Heart left ventricle (tissue), 13 donors: ENCODE measurements around the gene BTG1.

ENCODE experiments used
- CTCF ChIP-seq, 12 donors: fragments of 200-600 bp; sonication (generic) in 4 of 12; IDR thresholded peaks; one replicate each; pipeline versions ENCODE4 v1.5.0 to v1.8.0; 2018 to 2022; ENCODE audit warnings: antibody characterized with exemption in 12 of 12, mild to moderate bottlenecking in 5 of 12
- POLR2A ChIP-seq, 2 donors: fragments of 450-650 bp; IDR thresholded peaks; one replicate each; pipeline ENCODE4 v1.6.1; 2017; ENCODE audit warnings: antibody characterized with exemption in 2 of 2, mild to moderate bottlenecking in 2 of 2, moderate library complexity in 2 of 2
- donor health status: ischemic (EF 13 %, LVEDD 7.1; RV severe dilation, severe dysfunction).
- donor health status: DM: no; HTN: yes; CAD: no.
- donor health status: DM: no; HTN: no; CAD: no.
- donor health status: ischemic (EF 25% LVEDD 6.9; RV normal size, moderate dysfunction).
- donor health status: ischemic (EF 25% LVEDD 5.7; RV mildly dilated, moderate dysfunction).
- donor health status: ischemic (EF 35%, LVEDD 5.7; RV mildly dilated, moderate dysfunction).
- donor health status: nonischemic (EF 11% LVEDD 7.7; RV severe dilation, severe dysfunction).
- donor health status: DM: yes; HTN: yes; CAD: no.
- donor health status: PGD.
- donor health status: ischemic (EF 29% LVEDD 5.4; RV normal size, mild dysfunction).
- donor health status: nonischemic (EF 23%, LVEDD 6.1; RV moderate dilation, normal function).

GRCh38 chr12:92123780-92124688 lies 21.6 kb downstream of the BTG1 start:
- TF ChIP-seq CTCF (IDR thresholded peaks at IDR 0.05) = no peak
- TF ChIP-seq POLR2A (IDR thresholded peaks at IDR 0.05) = no peak
